Measurements from ENCODE around the gene METTL15.
"Not testable (repeated sequence)": the region's sequence is repeated elsewhere in the genome, so short reads cannot be mapped to it uniquely, and the experiment has no call there.

METTL15 gene

GRCh38 chr11:28296426-28296825 is 188.2 kb downstream of the METTL15 start:
- no peak for DNase-seq (ENCODE audit: low read depth in 3 of 3)

DNA sequence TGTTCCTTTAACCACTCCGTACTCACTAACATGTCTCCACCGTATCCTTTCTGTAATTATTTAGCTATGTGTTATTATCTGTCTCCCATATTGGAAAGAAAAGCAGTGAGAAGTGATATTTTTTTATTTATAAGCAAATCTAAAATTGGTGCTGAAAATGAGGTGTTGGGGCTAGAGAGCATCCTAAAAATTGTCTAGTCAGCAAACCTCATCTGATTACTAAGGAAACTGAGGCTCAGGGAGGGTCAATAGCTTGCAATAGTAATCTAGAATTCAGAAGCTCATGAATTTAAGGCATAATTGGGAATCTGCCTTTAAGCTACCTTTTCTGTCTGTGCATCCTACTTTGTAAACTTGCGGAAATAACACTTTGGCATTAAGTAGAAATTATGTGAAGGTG is 190.0 kb downstream of the METTL15 start:
- no peak for DNase-seq (ENCODE audit: low read depth in 3 of 3)

- DNase-seq (ENCODE audit: low read depth in 3 of 3): no peak
These were observed 195.4 kb downstream of the METTL15 start for GRCh38 chr11:28303477-28304191.

DNA sequence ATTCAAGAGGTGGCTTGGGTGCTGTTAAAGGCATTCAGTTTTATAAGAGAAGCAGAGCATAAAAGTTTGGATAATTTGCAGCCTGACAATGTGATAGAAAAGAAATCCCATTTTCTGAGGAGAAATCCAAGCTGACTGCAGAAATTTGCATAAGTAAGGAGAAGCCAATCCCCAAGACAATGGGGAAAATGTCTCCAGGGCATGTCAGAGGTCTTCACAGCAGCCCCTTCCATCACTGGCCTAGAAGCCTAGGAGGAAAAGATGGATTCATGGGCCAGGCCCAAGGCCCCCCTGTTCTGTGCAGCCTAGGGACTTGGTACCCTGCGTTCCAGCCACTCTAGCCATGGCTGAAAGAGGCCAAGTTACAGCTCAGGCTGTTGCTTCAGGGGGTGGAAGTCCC is 207.3 kb downstream of the METTL15 start:
- no peak for DNase-seq (ENCODE audit: low read depth in 3 of 3)

DNA sequence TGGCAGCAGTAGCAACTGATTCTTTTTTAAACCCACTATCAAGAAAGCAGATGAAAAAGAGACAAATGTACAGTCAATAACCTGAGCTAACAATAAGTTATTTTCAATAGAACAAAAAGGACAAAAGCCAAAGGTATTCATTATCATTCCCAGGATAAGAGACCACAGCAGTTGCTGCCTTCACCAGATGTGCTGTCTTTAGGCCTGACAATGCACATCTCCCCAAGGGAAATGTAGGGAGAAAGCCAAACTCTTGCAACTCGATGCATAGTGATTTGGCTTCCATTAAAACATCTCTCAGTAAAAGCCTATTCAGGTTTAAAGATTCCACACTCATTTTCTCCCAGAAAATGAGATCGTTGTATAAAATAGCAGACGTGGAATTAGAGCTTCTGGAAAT is 210.7 kb downstream of the METTL15 start:
- DNase-seq (ENCODE audit: low read depth in 3 of 3): no peak

- DNase-seq (ENCODE audit: low read depth in 3 of 3): no peak
These were observed 215.4 kb downstream of the METTL15 start for GRCh38 chr11:28323621-28324020.

- DNase-seq (ENCODE audit: low read depth in 3 of 3): not testable (repeated sequence)
These were observed 224.2 kb downstream of the METTL15 start for GRCh38 chr11:28332393-28332792.

- DNase-seq (ENCODE audit: low read depth in 3 of 3): no peak
These were observed 229.5 kb downstream of the METTL15 start for GRCh38 chr11:28337701-28338100.

- no peak for DNase-seq (ENCODE audit: low read depth in 3 of 3)
These were observed 230.2 kb downstream of the METTL15 start for GRCh38 chr11:28338371-28338770.

DNA sequence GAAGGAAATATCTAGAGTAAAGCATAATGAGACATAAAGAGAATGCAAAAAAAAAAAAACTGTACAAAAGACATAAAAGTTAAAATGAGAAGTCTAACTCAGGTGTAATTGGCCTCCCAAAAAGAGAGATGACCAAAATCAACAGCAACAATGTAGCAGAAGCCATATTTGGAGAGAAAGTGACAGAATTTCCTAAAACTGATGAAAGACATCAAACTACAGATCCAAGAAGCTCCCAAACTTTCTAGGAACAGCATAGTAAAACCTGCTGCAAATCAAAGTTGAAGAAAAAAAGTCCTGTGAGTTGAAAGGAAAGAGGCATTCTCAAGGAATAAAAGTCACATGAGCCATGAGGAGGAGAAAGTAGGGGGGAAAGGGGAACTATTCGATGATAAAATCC is 231.3 kb downstream of the METTL15 start:
- no peak for DNase-seq (ENCODE audit: low read depth in 3 of 3)

- no peak for DNase-seq (ENCODE audit: low read depth in 3 of 3)
These were observed 234.5 kb downstream of the METTL15 start for GRCh38 chr11:28342716-28343115.

GRCh38 chr11:28343304-28344233 is 235.4 kb downstream of the METTL15 start:
- no peak for DNase-seq (ENCODE audit: low read depth in 3 of 3)

DNA sequence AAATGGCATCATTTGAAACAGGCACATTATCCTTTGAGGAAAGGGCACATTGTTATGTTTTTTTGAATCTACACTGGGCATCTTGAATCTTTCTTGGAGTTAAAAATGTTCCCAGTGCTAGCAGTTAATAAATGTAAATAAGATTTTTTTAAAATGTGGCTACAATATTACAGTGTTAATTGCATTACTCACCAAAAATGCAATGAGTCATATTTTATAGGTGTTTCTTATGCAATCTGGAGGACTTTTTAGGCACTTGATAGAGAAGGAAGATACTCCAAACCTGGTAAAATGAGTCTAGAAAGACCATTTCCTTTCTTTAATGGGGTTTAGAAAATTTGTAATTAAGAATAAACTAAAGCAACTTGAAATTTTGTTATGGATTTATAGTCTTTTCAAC is 238.0 kb downstream of the METTL15 start:
- DNase-seq (ENCODE audit: low read depth in 3 of 3): no peak

GRCh38 chr11:28346721-28347120 is 238.5 kb downstream of the METTL15 start:
- no peak for DNase-seq (ENCODE audit: low read depth in 3 of 3)

DNA sequence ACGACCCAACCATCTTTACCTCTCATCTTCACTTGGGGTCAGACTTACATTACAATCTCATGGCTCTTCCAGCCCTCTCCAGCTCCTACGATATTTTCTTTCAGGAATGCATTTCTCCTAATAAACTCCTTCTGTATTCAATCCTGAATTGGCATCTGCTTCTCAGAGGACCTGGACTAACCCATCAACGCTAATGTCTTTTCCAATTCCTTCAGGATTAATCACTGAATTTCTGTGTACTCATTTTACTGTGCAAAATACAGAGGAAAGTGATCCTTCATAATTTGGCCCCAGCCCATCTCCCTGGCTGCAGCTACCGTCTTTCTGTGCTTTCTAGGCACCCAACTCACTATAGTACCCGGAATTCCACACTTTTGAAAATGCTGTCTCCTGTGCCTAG is 239.2 kb downstream of the METTL15 start:
- no peak for DNase-seq (ENCODE audit: low read depth in 3 of 3)

GRCh38 chr11:28350216-28350615 is 242.0 kb downstream of the METTL15 start:
- DNase-seq (ENCODE audit: low read depth in 3 of 3): no peak

DNA sequence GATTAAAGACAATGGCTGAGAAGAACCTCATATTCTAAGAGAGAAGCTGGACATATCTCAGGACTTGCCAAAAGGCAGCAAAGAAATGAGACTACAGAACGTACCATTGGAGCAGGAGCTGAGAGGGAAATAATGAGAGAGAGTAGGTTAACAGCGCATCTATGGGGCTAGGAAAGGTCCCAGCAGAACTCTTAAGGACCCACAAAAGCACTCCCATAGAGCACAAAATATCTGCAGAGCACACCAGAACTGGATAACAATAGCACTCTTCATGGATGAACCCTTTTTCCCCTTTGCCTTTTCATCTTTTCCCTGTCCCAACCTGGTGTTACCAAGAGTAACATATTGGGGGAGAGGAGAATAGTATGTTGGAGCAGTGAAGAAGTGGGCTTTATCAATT is 245.8 kb downstream of the METTL15 start:
- no peak for DNase-seq (ENCODE audit: low read depth in 3 of 3)

DNA sequence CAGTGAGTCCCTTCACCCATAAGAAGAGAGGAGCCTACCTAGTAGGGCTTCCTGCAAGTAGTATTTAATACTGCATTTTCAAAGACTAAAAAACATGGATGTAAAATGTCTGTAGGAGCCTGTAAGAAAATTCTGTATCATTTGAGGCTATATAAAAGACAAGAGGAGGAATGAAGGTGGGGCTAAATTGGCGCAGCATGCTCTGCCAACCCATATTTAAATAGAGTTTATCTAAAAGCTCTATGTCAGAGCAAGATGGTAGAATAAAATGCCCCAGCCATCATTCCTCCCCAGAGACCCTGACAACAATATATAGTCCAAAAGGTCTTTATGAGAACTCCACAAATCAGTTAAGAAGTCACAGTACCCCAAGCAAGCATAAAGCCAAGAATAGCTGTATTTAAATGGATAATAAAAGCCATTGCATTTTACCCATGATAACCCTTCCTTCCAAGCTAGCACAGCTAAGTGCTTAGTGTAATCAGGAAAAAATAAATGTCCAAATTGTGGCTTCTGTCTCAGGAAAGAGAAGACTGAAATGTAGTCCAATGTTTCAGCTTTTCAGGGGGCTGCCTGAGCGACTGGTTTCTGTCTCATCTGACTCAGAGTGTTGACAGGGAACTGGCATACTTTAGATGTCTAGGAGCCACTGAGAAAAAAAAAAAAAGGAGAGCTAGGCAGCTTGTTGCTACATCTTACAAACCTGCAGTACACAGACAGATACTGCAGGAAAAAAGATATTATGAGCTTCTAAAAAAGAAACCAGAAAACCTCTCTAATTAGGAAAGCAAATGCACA is 258.6 kb downstream of the METTL15 start:
- DNase-seq (ENCODE audit: low read depth in 3 of 3): no peak

DNA sequence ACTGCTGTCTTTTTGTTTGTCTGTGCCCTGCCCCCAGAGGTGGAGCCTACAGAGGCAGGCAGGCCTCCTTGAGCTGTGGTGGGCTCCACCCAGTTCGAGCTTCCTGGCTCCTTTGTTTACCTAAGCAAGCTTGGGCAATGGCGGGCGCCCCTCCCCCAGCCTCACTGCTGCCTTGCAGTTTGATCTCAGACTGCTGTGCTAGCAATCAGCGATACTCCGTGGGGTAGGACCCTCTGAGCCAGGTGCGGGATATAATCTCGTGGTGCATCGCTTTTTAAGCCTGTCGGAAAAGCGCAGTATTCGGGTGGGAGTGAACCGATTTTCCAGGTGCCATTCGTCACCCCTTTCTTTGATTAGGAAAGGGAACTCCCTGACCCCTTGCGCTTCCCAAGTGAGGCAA is 269.9 kb downstream of the METTL15 start:
- DNase-seq (ENCODE audit: low read depth in 3 of 3): not testable (repeated sequence)
